Measurements from ENCODE around the gene TBC1D9.
A peak's percentile ranks its signal among the peaks of the same experiment; 100 is the strongest.

Gene TBC1D9

GRCh38 chr4:140774510-140774909, 18.3 kb upstream of the TBC1D9 start:
- no peak overlapping the region for H3K4me3 ChIP-seq (ENCODE audit: low read depth, low read length)
- TF ChIP-seq, protein P1, sequence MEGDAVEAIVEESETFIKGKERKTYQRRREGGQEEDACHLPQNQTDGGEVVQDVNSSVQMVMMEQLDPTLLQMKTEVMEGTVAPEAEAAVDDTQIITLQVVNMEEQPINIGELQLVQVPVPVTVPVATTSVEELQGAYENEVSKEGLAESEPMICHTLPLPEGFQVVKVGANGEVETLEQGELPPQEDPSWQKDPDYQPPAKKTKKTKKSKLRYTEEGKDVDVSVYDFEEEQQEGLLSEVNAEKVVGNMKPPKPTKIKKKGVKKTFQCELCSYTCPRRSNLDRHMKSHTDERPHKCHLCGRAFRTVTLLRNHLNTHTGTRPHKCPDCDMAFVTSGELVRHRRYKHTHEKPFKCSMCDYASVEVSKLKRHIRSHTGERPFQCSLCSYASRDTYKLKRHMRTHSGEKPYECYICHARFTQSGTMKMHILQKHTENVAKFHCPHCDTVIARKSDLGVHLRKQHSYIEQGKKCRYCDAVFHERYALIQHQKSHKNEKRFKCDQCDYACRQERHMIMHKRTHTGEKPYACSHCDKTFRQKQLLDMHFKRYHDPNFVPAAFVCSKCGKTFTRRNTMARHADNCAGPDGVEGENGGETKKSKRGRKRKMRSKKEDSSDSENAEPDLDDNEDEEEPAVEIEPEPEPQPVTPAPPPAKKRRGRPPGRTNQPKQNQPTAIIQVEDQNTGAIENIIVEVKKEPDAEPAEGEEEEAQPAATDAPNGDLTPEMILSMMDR (IDR thresholded peaks at IDR 0.05; ENCODE audit: low read depth, low read length) = no peak

GRCh38 chr4:140769209-140769608, 13.0 kb upstream of the TBC1D9 start:
- no peak overlapping the region for H3K4me3 ChIP-seq (ENCODE audit: low read depth, low read length)
- TF ChIP-seq, protein P1 (IDR thresholded peaks at IDR 0.05; ENCODE audit: low read depth, low read length) = no peak

GRCh38 chr4:140764785-140765392, 8.7 kb upstream of the TBC1D9 start:
- TF ChIP-seq, protein P1 (IDR thresholded peaks at IDR 0.05; ENCODE audit: low read depth, low read length) = no peak
- no peak overlapping the region for H3K4me3 ChIP-seq (ENCODE audit: low read depth, low read length)

DNA sequence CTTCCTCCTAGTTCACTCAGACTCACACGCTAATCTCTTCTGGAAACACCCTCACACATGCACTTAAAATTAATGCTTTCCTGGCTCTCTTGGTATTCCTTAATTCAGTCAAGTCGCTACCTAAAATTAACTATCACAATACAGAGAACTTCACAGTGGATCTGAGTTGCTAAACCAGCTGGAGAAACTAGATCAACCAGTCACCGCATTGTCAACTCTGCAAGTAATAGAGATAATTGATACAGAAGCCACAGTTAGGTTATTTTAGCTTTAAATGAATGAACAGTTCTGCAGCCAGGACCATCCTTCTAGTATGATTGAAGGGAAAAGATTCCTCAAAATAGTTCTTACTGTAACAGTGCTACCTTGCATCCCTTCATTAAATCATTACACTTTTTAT, 6.0 kb upstream of the TBC1D9 start:
- TF ChIP-seq, protein P1 (IDR thresholded peaks at IDR 0.05; ENCODE audit: low read depth, low read length) = no peak
- H3K4me3 ChIP-seq (ENCODE audit: low read depth, low read length) = no peak overlapping the region

- H3K4me3 ChIP-seq (ENCODE audit: low read depth, low read length) = peak overlapping the region; percentile 79
- TF ChIP-seq, protein P1 (IDR thresholded peaks at IDR 0.05; ENCODE audit: low read depth, low read length) = no peak
Measured at GRCh38 chr4:140757232-140757630, 1.0 kb upstream of the TBC1D9 start.

- TF ChIP-seq, protein P1 (IDR thresholded peaks at IDR 0.05; ENCODE audit: low read depth, low read length) = no peak
- peak overlapping the region; percentile 79 for H3K4me3 ChIP-seq (ENCODE audit: low read depth, low read length)
Measured at GRCh38 chr4:140755774-140756318, 339 bp downstream of the TBC1D9 start.

GRCh38 chr4:140754918-140755773, 1.0 kb downstream of the TBC1D9 start:
- peak overlapping the region; percentile 79 for H3K4me3 ChIP-seq (ENCODE audit: low read depth, low read length)
- TF ChIP-seq, protein P1 (IDR thresholded peaks at IDR 0.05; ENCODE audit: low read depth, low read length) = no peak

Measured in WI38 (cell line).